Measurements from ENCODE around the gene GCSAM. TPM values are rescaled to one million over a fixed set of nuclear protein-coding genes. Genes with fewer than 3 reads are reported as not detected.

Gene GCSAM
- total RNA-seq, 1 experiment from 2014 or later = not detected

DNA sequence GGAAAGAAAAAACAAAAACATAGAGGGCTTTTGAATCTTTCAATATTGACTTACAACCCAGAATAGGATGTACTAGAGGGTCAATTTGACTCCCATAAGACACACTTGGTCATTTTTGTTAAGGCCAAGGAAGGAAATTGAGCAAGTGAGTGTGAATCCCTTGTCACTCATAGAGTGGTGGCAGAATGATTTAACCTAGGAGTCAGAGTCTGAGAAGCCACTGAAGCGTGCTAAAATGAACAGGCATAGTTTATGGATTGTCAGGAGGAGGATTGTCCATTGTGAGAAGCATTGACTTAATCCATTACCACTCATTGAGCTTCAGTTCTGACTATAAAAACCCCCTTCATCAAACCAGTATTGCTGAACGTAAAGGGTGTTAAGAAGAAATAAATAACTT is 8.2 kb upstream of the GCSAM start:
- no peak overlapping the region for H2BK120ac ChIP-seq (ENCODE audit: low read depth, low read length, poor library complexity, severe bottlenecking)
- H4K20me1 ChIP-seq (ENCODE audit: control insufficient read depth, insufficient read depth, insufficient read length) = no peaks in the 10 kb centered on the region
- no peak overlapping the region for H2AFZ ChIP-seq (ENCODE audit: low read length)
- no peak overlapping the region for H2BK12ac ChIP-seq (ENCODE audit: insufficient read length, low read depth, low read length)
- no peak overlapping the region for H4K91ac ChIP-seq (ENCODE audit: insufficient read length, low read depth, low read length)
- no peak overlapping the region for H3K23ac ChIP-seq (ENCODE audit: insufficient read length, low read depth, low read length)
- Mint-ChIP-seq H3K9me3 (peaks cover 13 to 28% of the 10 kb centered on the region in 2 experiments; a peak in 4 of 5 replicates), H3K27me3 (ENCODE audit: low read depth) (no peaks in the 10 kb centered on the region), H3K4me3 (no peak overlapping the region), H3K27ac (no peak overlapping the region), H3K36me3 (ENCODE audit: insufficient read depth in 1 of 3, low read depth in 3 of 3) (peaks cover 6 to 18% (median 11%) of the 10 kb centered on the region in 3 experiments; a peak in 5 of 7 replicates), H3K4me1 (peaks cover 17 to 23% of the 10 kb centered on the region in 2 experiments)
- no peaks in the 10 kb centered on the region for H3K27me3 ChIP-seq (ENCODE audit: insufficient read depth, low read length)
- no peaks in the 10 kb centered on the region for H3K9me3 ChIP-seq (ENCODE audit: control insufficient read depth, low read depth, low read length)
- H4K8ac ChIP-seq (replicated peaks; ENCODE audit: insufficient read length, low read depth, low read length) = no peak overlapping the region
- no peaks in the 10 kb centered on the region for H3K79me1 ChIP-seq (ENCODE audit: insufficient read depth, low read depth, low read length, poor library complexity, severe bottlenecking)
- H2BK5ac ChIP-seq (ENCODE audit: insufficient read length, low read length) = no peak overlapping the region
- no peaks in the 10 kb centered on the region; the same call in 1 of the 2 replicates for H3K4me1 ChIP-seq (ENCODE audit: insufficient read depth, low read length)
- no peak overlapping the region for H4K5ac ChIP-seq (ENCODE audit: insufficient read length, low read depth, low read length)
- DNase-seq = no peak
- no peak overlapping the region for H3T11ph ChIP-seq (ENCODE audit: low read length)
- no peak overlapping the region for H3K56ac ChIP-seq (ENCODE audit: insufficient read length, low read depth, low read length)
- H3K27ac ChIP-seq (ENCODE audit: insufficient read length, low read depth, low read length) = no peak overlapping the region
- H3K14ac ChIP-seq (ENCODE audit: insufficient read depth, low read length) = no peak overlapping the region
- H3K4ac ChIP-seq (ENCODE audit: low read depth, low read length) = no peak overlapping the region
- no peak overlapping the region for H3K9ac ChIP-seq (ENCODE audit: extremely low read depth, insufficient read length, low read length)
- TF ChIP-seq, protein P1, sequence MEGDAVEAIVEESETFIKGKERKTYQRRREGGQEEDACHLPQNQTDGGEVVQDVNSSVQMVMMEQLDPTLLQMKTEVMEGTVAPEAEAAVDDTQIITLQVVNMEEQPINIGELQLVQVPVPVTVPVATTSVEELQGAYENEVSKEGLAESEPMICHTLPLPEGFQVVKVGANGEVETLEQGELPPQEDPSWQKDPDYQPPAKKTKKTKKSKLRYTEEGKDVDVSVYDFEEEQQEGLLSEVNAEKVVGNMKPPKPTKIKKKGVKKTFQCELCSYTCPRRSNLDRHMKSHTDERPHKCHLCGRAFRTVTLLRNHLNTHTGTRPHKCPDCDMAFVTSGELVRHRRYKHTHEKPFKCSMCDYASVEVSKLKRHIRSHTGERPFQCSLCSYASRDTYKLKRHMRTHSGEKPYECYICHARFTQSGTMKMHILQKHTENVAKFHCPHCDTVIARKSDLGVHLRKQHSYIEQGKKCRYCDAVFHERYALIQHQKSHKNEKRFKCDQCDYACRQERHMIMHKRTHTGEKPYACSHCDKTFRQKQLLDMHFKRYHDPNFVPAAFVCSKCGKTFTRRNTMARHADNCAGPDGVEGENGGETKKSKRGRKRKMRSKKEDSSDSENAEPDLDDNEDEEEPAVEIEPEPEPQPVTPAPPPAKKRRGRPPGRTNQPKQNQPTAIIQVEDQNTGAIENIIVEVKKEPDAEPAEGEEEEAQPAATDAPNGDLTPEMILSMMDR (conservative IDR thresholded peaks at IDR 0.05) = no peak
- no peak overlapping the region for H3K18ac ChIP-seq (ENCODE audit: insufficient read length, low read depth, low read length)
- H3K23me2 ChIP-seq (ENCODE audit: insufficient read length, low read depth, low read length, poor library complexity, severe bottlenecking) = no peaks in the 10 kb centered on the region
- no peaks in the 10 kb centered on the region for H3K79me2 ChIP-seq (ENCODE audit: insufficient read depth, low read length)
- no peak overlapping the region for H2AK5ac ChIP-seq (ENCODE audit: insufficient read length, low read length)
- no peak overlapping the region for H3K4me2 ChIP-seq (ENCODE audit: insufficient read depth, insufficient read length, low read length)
- no peak overlapping the region for H2BK15ac ChIP-seq (ENCODE audit: low read depth, low read length)
- no CpG with 5 or more reads among the region's 2 CpGs for WGBS (ENCODE audit: extremely low coverage, insufficient read length, low lambda C conversion rate)
- no peak overlapping the region for H2BK20ac ChIP-seq (ENCODE audit: low read depth, low read length, poor library complexity, severe bottlenecking)
